ENCODE results near the gene CD248. TPM values are rescaled to one million over a fixed set of nuclear protein-coding genes. Genes with fewer than 3 reads are reported as not detected.
A peak's percentile ranks its signal among the peaks of the same experiment; 100 is the strongest.
"Not testable (repeated sequence)": the region's sequence is repeated elsewhere in the genome, so short reads cannot be mapped to it uniquely, and the experiment has no call there.

The CD248 gene
- total and polyA plus RNA-seq, 11 donors = 6.0 to 33.1 (median 11.8) TPM

DNA sequence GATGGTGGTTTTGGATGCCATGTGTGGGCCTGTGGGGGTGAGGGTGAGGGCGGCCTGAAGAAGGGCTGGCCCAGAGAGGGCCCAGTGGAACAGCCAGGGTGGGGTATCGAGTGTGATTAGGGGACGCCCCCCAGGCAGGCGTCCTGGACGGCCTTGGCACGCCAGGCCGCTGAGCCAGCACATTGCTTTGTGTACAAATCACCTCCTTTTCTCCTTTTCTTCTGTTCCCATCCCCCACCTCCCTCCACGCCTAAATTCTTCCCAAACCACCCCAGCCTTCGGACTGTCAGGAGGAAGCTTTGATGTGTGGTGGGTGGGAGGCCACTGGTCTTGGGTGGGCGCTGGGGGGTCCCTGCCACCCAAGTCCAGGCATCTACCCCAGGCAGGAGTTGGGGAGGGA is 7.8 kb upstream of the CD248 start:
- no peak for TF ChIP-seq POLR2A (IDR thresholded peaks at IDR 0.05)
- TF ChIP-seq, protein P1, sequence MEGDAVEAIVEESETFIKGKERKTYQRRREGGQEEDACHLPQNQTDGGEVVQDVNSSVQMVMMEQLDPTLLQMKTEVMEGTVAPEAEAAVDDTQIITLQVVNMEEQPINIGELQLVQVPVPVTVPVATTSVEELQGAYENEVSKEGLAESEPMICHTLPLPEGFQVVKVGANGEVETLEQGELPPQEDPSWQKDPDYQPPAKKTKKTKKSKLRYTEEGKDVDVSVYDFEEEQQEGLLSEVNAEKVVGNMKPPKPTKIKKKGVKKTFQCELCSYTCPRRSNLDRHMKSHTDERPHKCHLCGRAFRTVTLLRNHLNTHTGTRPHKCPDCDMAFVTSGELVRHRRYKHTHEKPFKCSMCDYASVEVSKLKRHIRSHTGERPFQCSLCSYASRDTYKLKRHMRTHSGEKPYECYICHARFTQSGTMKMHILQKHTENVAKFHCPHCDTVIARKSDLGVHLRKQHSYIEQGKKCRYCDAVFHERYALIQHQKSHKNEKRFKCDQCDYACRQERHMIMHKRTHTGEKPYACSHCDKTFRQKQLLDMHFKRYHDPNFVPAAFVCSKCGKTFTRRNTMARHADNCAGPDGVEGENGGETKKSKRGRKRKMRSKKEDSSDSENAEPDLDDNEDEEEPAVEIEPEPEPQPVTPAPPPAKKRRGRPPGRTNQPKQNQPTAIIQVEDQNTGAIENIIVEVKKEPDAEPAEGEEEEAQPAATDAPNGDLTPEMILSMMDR (IDR thresholded peaks at IDR 0.05) = no peak

GRCh38 chr11:66323684-66324083 is 6.8 kb upstream of the CD248 start:
- ATAC-seq = no peak
- intact Hi-C loops (cut with DNase I) = no loop called here
- peak in 2 of 5 donors; percentile 4 to 15 for DNase-seq
- Histone ChIP-seq H3K27me3 (no peaks in the 10 kb centered on the region), H3K4me1 (peaks cover 3 to 41% (median 32%) of the 10 kb centered on the region in 12 donors), H3K9me3 (no peaks in the 10 kb centered on the region), H3K27ac (no peak overlapping the region), H3K36me3 (no peaks in the 10 kb centered on the region), H3K4me3 (no peak overlapping the region)
- WGBS, 4 donors = 97 to 100% (median 98%) methylated on average over 1 of the region's 1 CpG
- TF ChIP-seq, protein P1 (IDR thresholded peaks at IDR 0.05) = no peak
- no peak for TF ChIP-seq POLR2A (IDR thresholded peaks at IDR 0.05)

More for the DNA sequence above, 7.8 kb upstream of the CD248 start:
- Histone ChIP-seq H3K36me3 (no peaks in the 10 kb centered on the region), H3K27ac (no peak overlapping the region), H3K9me3 (no peaks in the 10 kb centered on the region), H3K4me3 (no peak overlapping the region), H3K27me3 (no peaks in the 10 kb centered on the region), H3K4me1 (peaks cover 4 to 47% (median 32%) of the 10 kb centered on the region in 12 donors)
- ATAC-seq (no peak), DNase-seq (no peak)
- 83 to 90% (median 85%) methylated on average over 10 of the region's 10 CpGs for WGBS, 4 donors
- intact Hi-C loops (cut with DNase I) = loop anchor here in 1 of 10 donors (5.0 kb wide), 1 partner anchor 63 kb away; no protein-coding TSS in a partner anchor

- Histone ChIP-seq H3K36me3 (no peaks in the 10 kb centered on the region), H3K4me1 (peaks cover 0 to 41% (median 32%) of the 10 kb centered on the region in 12 donors), H3K27me3 (no peaks in the 10 kb centered on the region), H3K4me3 (no peak overlapping the region), H3K27ac (peak overlapping the region in 5 of 12 donors; percentile 9 to 30 (median 22)), H3K9me3 (no peaks in the 10 kb centered on the region)
- ATAC-seq = peak in 3 of 4 donors; percentile 29 to 69 (median 66)
- WGBS, 4 donors = 62 to 80% (median 78%) methylated on average over 11 of the region's 11 CpGs
- TF ChIP-seq, protein P1 (IDR thresholded peaks at IDR 0.05) = no peak
- TF ChIP-seq POLR2A (IDR thresholded peaks at IDR 0.05) = no peak
- DNase-seq = peak in 3 of 5 donors; percentile 76 to 84 (median 79)
- intact Hi-C loops (cut with DNase I) = no loop called here
Observed at GRCh38 chr11:66322732-66323427, 6.0 kb upstream of the CD248 start.

DNA sequence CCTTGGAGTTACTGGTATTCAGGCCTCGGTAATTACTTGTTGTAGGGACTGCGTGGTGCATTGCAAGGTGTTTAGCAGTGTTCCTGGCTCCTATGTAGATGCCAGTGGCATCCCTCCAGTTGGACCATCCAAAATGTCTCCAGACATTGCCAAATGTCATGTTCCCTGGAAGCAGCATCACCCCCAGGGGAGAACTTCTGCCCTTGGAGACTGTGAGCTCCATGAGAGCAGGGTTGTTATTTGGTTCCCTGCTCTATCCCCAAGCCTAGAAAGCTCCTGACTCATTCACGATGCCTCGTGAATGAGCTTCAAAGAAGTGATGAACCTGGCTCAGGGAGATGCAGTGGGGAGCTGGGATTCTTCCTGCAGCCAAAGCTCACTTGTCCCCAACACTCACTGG is 4.8 kb upstream of the CD248 start:
- Histone ChIP-seq H3K27me3 (no peaks in the 10 kb centered on the region), H3K4me1 (peaks cover 0 to 40% (median 31%) of the 10 kb centered on the region in 12 donors), H3K4me3 (no peak overlapping the region), H3K36me3 (no peaks in the 10 kb centered on the region), H3K9me3 (no peaks in the 10 kb centered on the region), H3K27ac (peak overlapping the region in 1 of 12 donors; percentile 8)
- intact Hi-C loops (cut with DNase I) = no loop called here
- peak in 1 of 5 donors; percentile 9 for DNase-seq
- TF ChIP-seq, protein P1 (IDR thresholded peaks at IDR 0.05) = no peak
- no peak for TF ChIP-seq POLR2A (IDR thresholded peaks at IDR 0.05)
- ATAC-seq = no peak
- 84 to 95% (median 88%) methylated on average over 4 of the region's 4 CpGs for WGBS, 4 donors

DNA sequence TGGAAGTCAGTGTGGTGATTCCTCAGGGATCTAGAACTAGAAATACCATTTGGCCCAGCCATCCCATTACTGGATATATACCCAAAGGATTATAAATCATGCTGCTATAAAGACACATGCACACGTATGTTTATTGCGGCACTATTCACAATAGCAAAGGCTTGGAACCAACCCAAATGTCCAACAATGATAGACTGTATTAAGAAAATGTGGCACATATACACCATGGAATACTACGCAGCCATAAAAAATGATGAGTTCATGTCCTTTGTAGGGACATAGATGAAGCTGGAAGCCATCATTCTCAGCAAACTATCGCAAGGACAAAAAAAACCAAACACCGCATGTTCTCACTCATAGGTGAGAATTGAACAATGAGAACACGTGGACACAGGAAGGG is 3.9 kb upstream of the CD248 start:
- intact Hi-C loops (cut with DNase I); ATAC-seq: not testable (repeated sequence)
- WGBS, 4 donors = 85 to 94% (median 90%) methylated on average over 6 of the region's 6 CpGs

GRCh38 chr11:66320289-66320688 is 3.4 kb upstream of the CD248 start:
- H3K27me3 ChIP-seq; DNase-seq; H3K9me3 ChIP-seq; ATAC-seq; H3K4me3 ChIP-seq; H3K27ac ChIP-seq; intact Hi-C loops (cut with DNase I); H3K36me3 ChIP-seq: not testable (repeated sequence)
- peaks cover 0 to 36% (median 26%) of the 10 kb centered on the region in 12 donors for H3K4me1 ChIP-seq
- 92 to 100% (median 96%) methylated on average over 1 to 2 of the region's 2 CpGs for WGBS, 4 donors

More for the DNA sequence above, 3.9 kb upstream of the CD248 start:
- H3K27me3 ChIP-seq, H3K9me3 ChIP-seq, H3K4me3 ChIP-seq, DNase-seq, H3K36me3 ChIP-seq, H3K27ac ChIP-seq: not testable (repeated sequence)
- H3K4me1 ChIP-seq = peaks cover 0 to 38% (median 27%) of the 10 kb centered on the region in 12 donors

Measured in heart left ventricle (tissue), 16 donors.